GM21723 (cell line): ENCODE results near the gene PI4K2B.
A peak's percentile ranks its signal among the peaks of the same experiment; 100 is the strongest.
"Not testable (repeated sequence)": the region's sequence is repeated elsewhere in the genome, so short reads cannot be mapped to it uniquely, and the experiment has no call there.

Experiments used
- ATAC-seq: cut with Tn5 transposase; IDR thresholded peaks from one replicate; pipeline ENCODE4 v1.9.1; 2021; ENCODE audit warnings: mild to moderate bottlenecking, moderate library complexity; ENCODE audit not compliant: unreplicated experiment

Gene PI4K2B

GRCh38 chr4:25240754-25241210 is 6.9 kb downstream of the PI4K2B start:
- peak; percentile 58 for ATAC-seq

- not testable (repeated sequence) for ATAC-seq
Observed at GRCh38 chr4:25242195-25242594, 8.4 kb downstream of the PI4K2B start.

GRCh38 chr4:25245181-25245580 is 11.3 kb downstream of the PI4K2B start:
- ATAC-seq = no peak

GRCh38 chr4:25246680-25247611 is 13.1 kb downstream of the PI4K2B start:
- no peak for ATAC-seq

GRCh38 chr4:25248875-25249274 is 15.0 kb downstream of the PI4K2B start:
- ATAC-seq = not testable (repeated sequence)

- ATAC-seq = not testable (repeated sequence)
Observed at GRCh38 chr4:25249494-25249893, 15.7 kb downstream of the PI4K2B start.

- no peak for ATAC-seq
Observed at GRCh38 chr4:25252230-25253070, 18.6 kb downstream of the PI4K2B start.

GRCh38 chr4:25253071-25253445 is 19.2 kb downstream of the PI4K2B start:
- ATAC-seq = peak; percentile 53

- not testable (repeated sequence) for ATAC-seq
Observed at GRCh38 chr4:25253786-25254185, 20.0 kb downstream of the PI4K2B start.

- no peak for ATAC-seq
Observed at GRCh38 chr4:25258980-25259578, 25.2 kb downstream of the PI4K2B start.

- no peak for ATAC-seq
Observed at GRCh38 chr4:25271866-25272265, 38.0 kb downstream of the PI4K2B start.

GRCh38 chr4:25280210-25280609 is 46.4 kb downstream of the PI4K2B start:
- no peak for ATAC-seq

GRCh38 chr4:25283948-25284347 is 50.1 kb downstream of the PI4K2B start:
- ATAC-seq = no peak

GRCh38 chr4:25284466-25284865 is 50.6 kb downstream of the PI4K2B start:
- no peak for ATAC-seq

- ATAC-seq = no peak
Observed at GRCh38 chr4:25290490-25291067, 56.7 kb downstream of the PI4K2B start.

- ATAC-seq = no peak
Observed at GRCh38 chr4:25291158-25291733, 57.4 kb downstream of the PI4K2B start.

GRCh38 chr4:25297528-25298242 is 63.9 kb downstream of the PI4K2B start:
- ATAC-seq = no peak

- ATAC-seq = no peak
Observed at GRCh38 chr4:25299476-25300203, 65.8 kb downstream of the PI4K2B start.

GRCh38 chr4:25301471-25301870 is 67.6 kb downstream of the PI4K2B start:
- no peak for ATAC-seq
